Lower leg skin (tissue), 3 donors: ENCODE data around the gene TMPRSS11D.

Source experiments
- CTCF ChIP-seq, 3 donors: fragments of 450-650 bp; IDR thresholded peaks; one replicate each; pipeline ENCODE4 v1.5.1; 2016; ENCODE audit warnings: antibody characterized with exemption in 3 of 3, mild to moderate bottlenecking in 3 of 3, moderate library complexity in 2 of 3
- POLR2A ChIP-seq, 2 donors: fragments of 450-650 bp; IDR thresholded peaks; one replicate each; pipeline ENCODE4 v1.6.1; 2016 to 2017; ENCODE audit warnings: antibody characterized with exemption in 2 of 2, mild to moderate bottlenecking in 1 of 2, moderate library complexity in 1 of 2

DNA sequence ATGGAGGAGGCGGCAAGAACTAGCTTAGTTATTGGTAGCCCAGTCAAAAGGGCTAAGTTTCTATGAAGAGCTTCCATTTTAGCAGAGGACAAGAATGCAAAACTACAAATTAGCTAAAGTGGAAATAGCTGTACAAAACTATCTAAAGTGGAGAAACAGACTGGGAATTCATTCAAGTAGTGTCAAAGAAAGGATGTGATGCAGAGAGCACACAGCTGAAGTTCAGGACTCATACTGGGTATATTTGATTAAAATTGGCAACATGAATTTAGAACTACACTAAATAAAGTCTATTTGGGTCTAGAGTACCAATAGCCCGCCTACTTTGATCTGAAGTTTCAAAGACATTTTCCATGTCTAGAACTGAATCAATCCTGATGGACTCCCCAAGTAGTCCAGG, 96.5 kb downstream of the TMPRSS11D start:
- TF ChIP-seq CTCF (IDR thresholded peaks at IDR 0.05), result no peak
- TF ChIP-seq POLR2A (IDR thresholded peaks at IDR 0.05), result no peak
